A673 (cell line): ENCODE results near the gene GNL3L. TPM values are rescaled to one million over a fixed set of nuclear protein-coding genes. Genes with fewer than 3 reads are reported as not detected.

Experiments used
- Bru-seq: library from RNA; stranded (reverse); fragments of 400-500 nt; gene quantifications from one replicate; lab custom pipeline; 2021; lab: Mats Ljungman, UMichigan
- BruChase-seq, 2 experiments: library from RNA; stranded (reverse); fragments of 400-500 nt; gene quantifications; one replicate each; lab custom pipeline; 2021; lab: Mats Ljungman, UMichigan
- BruUV-seq: library from RNA; stranded (reverse); fragments of 400-500 nt; replicated peaks from 2 replicates; lab custom pipeline; 2021; lab: Mats Ljungman, UMichigan
- CTCF ChIA-PET: fragments of 300-600 bp; sonication (Branson Sonifier 250); formaldehyde crosslinking; loops from one replicate; lab custom pipeline; 2022; ENCODE audit warnings: antibody characterized with exemption; lab: Charles Lee
- POLR2A ChIA-PET: fragments of 300-600 bp; sonication (Branson Sonifier 250); formaldehyde crosslinking; loops from one replicate; lab custom pipeline; 2022; ENCODE audit warnings: antibody characterized with exemption; ENCODE audit not compliant: low non-redundant PET; lab: Charles Lee
- DNase-seq: peaks from one replicate; pipeline ENCODE4 v3.0.0-alpha.2; 2015; ENCODE audit warnings: low spot score
- H3K27ac ChIP-seq: fragments of 200-600 bp; sonication (generic); 2 replicates; pipeline ENCODE4 v1.5.1; 2016; ENCODE audit warnings: mixed run types, low read depth, mild to moderate bottlenecking, mixed read lengths, antibody characterized with exemption, low read length; ENCODE audit not compliant: poor library complexity, severe bottlenecking
- H3K27me3 ChIP-seq: fragments of 200-600 bp; sonication (generic); replicated peaks from 2 replicates; pipeline ENCODE4 v1.6.1; 2017; ENCODE audit warnings: mixed run types, low read depth, mild to moderate bottlenecking, mixed read lengths, antibody characterized with exemption, low read length; ENCODE audit not compliant: insufficient read depth, poor library complexity
- H3K36me3 ChIP-seq: fragments of 200-600 bp; sonication (generic); 2 replicates; pipeline ENCODE4 v1.6.1; 2016; ENCODE audit warnings: mixed run types, mild to moderate bottlenecking, mixed read lengths, antibody characterized with exemption, low read length; ENCODE audit not compliant: insufficient read depth, poor library complexity, severe bottlenecking
- H3K4me1 ChIP-seq: fragments of 200-600 bp; sonication (generic); 2 replicates; pipeline ENCODE4 v1.6.1; 2017; ENCODE audit warnings: mixed run types, mild to moderate bottlenecking, mixed read lengths, antibody characterized with exemption, low read length; ENCODE audit not compliant: insufficient read depth, poor library complexity, severe bottlenecking
- H3K4me3 ChIP-seq: fragments of 200-600 bp; sonication (generic); 2 replicates; pipeline ENCODE4 v1.5.1; 2016; ENCODE audit warnings: low read depth, mixed run types, mild to moderate bottlenecking, mixed read lengths, low read length; ENCODE audit not compliant: poor library complexity, severe bottlenecking
- H3K9me3 ChIP-seq: fragments of 200-600 bp; sonication (generic); 2 replicates; pipeline ENCODE4 v1.6.1; 2016; ENCODE audit warnings: mixed run types, low read depth, mild to moderate bottlenecking, mixed read lengths, antibody characterized with exemption, low read length; ENCODE audit not compliant: poor library complexity, severe bottlenecking
- EZH2 ChIP-seq: fragments of 200-600 bp; sonication (generic); IDR thresholded peaks from 2 replicates; pipeline ENCODE4 v1.6.1; 2017; ENCODE audit warnings: borderline replicate concordance, low read depth, mild to moderate bottlenecking, mixed read lengths, antibody characterized with exemption, low read length; ENCODE audit not compliant: poor library complexity, severe bottlenecking
- intact Hi-C: fragments of 100-400 bp; cut with micrococcal nuclease; formaldehyde crosslinking; loops from one replicate; pipeline ENCODE4 v1.10.0; 2022; ENCODE audit not compliant: unreplicated experiment
- long read RNA-seq: library from polyadenylated mRNA; stranded (forward); transcript quantifications from one replicate; pipeline ENCODE4 v2.0.0, GENCODE V29; 2022
- total RNA-seq: library from RNA; stranded (reverse); gene quantifications from 2 replicates; pipeline ENCODE4 v1.2.3, GENCODE V29; 2021
- TF ChIP-seq, protein P1 (sequence below): fragments of 300-800, 200-600 bp; sonication (generic); conservative IDR thresholded peaks from 2 replicates; pipeline ENCODE4 v1.5.1; 2017; ENCODE audit warnings: low read depth, mild to moderate bottlenecking, antibody characterized with exemption, low read length, moderate library complexity, mixed read lengths

Gene GNL3L
- total RNA-seq = 71.8 and 89.3 TPM in 2 replicates
- Bru-seq, nascent RNA = percentile 82 among the genes with signal in this experiment
- percentile 84 among the genes with signal in this experiment for BruChase-seq, experiment 1, labeled RNA remaining after a 2-hour chase
- BruChase-seq, experiment 2, labeled RNA remaining after a 6-hour chase = percentile 95 among the genes with signal in this experiment
- long read RNA-seq, transcript GNL3L-201 (16 exons, 2,357 nt) = major isoform, 5 of 16 reads
- long read RNA-seq, partial matches to known transcripts = 1 of 16 reads
- long read RNA-seq, other reads (novel, unspliced or antisense) = 6 of 16 reads

GRCh38 chrX:54529552-54530356 is at the start of gene GNL3L:
Gene GNL3L (plus strand): TSS chrX:54530219. CDS start chrX:54532567, 2,348 bp downstream.
- H3K27ac ChIP-seq = peak within 1 kb of the TSS; percentile 80
- H3K4me1 ChIP-seq = peaks cover 3% of the 10 kb centered on the region
- no peaks in the 10 kb centered on the region for H3K27me3 ChIP-seq
- CTCF ChIA-PET = interaction anchor here (0.6 kb wide), 1 partner anchor 649 kb away, joined by 3 read pairs; no protein-coding TSS in a partner anchor
- POLR2A ChIA-PET = interaction anchor here (0.7 kb wide), 1 partner anchor 56 kb away, joined by 3 read pairs; no protein-coding TSS in a partner anchor
- TF ChIP-seq, protein P1, sequence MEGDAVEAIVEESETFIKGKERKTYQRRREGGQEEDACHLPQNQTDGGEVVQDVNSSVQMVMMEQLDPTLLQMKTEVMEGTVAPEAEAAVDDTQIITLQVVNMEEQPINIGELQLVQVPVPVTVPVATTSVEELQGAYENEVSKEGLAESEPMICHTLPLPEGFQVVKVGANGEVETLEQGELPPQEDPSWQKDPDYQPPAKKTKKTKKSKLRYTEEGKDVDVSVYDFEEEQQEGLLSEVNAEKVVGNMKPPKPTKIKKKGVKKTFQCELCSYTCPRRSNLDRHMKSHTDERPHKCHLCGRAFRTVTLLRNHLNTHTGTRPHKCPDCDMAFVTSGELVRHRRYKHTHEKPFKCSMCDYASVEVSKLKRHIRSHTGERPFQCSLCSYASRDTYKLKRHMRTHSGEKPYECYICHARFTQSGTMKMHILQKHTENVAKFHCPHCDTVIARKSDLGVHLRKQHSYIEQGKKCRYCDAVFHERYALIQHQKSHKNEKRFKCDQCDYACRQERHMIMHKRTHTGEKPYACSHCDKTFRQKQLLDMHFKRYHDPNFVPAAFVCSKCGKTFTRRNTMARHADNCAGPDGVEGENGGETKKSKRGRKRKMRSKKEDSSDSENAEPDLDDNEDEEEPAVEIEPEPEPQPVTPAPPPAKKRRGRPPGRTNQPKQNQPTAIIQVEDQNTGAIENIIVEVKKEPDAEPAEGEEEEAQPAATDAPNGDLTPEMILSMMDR = no peak
- TF ChIP-seq EZH2 = no peak
- peaks cover 9% of the 10 kb centered on the region for H3K9me3 ChIP-seq
- peak; percentile 88 for DNase-seq
- peaks cover 11% of the 10 kb centered on the region for H3K36me3 ChIP-seq
- TSS peak; percentile 94 for BruUV-seq
- peak within 1 kb of the TSS; percentile 73 for H3K4me3 ChIP-seq
- intact Hi-C loops = loop anchor here (2.0 kb wide), 1 partner anchor 35 kb away; no protein-coding TSS in a partner anchor

GRCh38 chrX:54482839-54483593 is 47.0 kb upstream of the GNL3L start:
- Histone ChIP-seq H3K4me1 (peaks cover 16% of the 10 kb centered on the region), H3K36me3 (no peaks in the 10 kb centered on the region), H3K27ac (no peak overlapping the region), H3K4me3 (no peak overlapping the region), H3K27me3 (no peaks in the 10 kb centered on the region), H3K9me3 (no peaks in the 10 kb centered on the region)
- no peak for TF ChIP-seq EZH2
- TF ChIP-seq, protein P1 = no peak
- BruUV-seq = no TSS peak
- intact Hi-C loops = no loop called here
- ChIA-PET POLR2A (interaction anchor here (0.6 kb wide), 1 partner anchor 769 kb away, joined by 10 read pairs; no protein-coding TSS in a partner anchor), CTCF (no interaction called here)
- no peak for DNase-seq

DNA sequence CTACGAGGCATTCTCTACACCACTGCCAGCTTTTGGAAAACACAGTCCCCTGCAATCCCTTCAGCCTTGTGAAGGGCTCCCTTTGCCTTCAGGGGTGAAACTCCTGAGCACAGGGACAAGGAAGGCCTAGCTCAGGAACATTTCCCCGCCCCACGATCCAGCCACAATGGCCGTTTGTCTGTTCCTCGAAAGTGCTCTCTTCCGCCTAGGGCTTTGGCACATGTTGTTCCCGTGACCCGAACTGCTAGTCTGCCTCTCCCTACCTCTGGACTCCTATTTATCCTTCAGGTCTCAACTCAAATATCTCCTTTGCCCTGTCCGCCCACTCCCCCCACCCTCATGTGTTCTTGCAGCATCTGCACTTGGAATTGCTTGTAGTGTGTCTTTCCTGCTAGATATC is 46.1 kb upstream of the GNL3L start:
- Histone ChIP-seq H3K36me3 (no peaks in the 10 kb centered on the region), H3K9me3 (no peaks in the 10 kb centered on the region), H3K27me3 (no peaks in the 10 kb centered on the region), H3K27ac (no peak overlapping the region), H3K4me3 (no peak overlapping the region), H3K4me1 (peaks cover 16% of the 10 kb centered on the region)
- no peak for TF ChIP-seq EZH2
- TF ChIP-seq, protein P1 = no peak
- ChIA-PET POLR2A (no interaction called here), CTCF (no interaction called here)
- intact Hi-C loops = no loop called here
- BruUV-seq = no TSS peak
- no peak for DNase-seq
